Hepatocyte (in vitro differentiated cells): Measurements from ENCODE around the gene NPY2R.

Experiments
- EZH2 ChIP-seq: fragments of 200-600 bp; sonication (generic); IDR thresholded peaks from 2 replicates; pipeline ENCODE4 v1.6.1; 2016; ENCODE audit warnings: antibody characterized with exemption, mild to moderate bottlenecking, borderline replicate concordance
- EZH2phosphoT487 ChIP-seq: fragments of 200-600 bp; sonication (generic); IDR thresholded peaks from one replicate; pipeline ENCODE4 v1.6.1; 2018; ENCODE audit warnings: antibody characterized with exemption, mild to moderate bottlenecking, low read depth, moderate library complexity; ENCODE audit not compliant: unreplicated experiment, severe bottlenecking
- TF ChIP-seq, protein P1 (sequence below): fragments of 200-600 bp; sonication (generic); IDR thresholded peaks from 2 replicates; pipeline ENCODE4 v1.5.1; 2016; ENCODE audit warnings: antibody characterized with exemption, mild to moderate bottlenecking; ENCODE audit not compliant: poor library complexity

- TF ChIP-seq, protein P1, sequence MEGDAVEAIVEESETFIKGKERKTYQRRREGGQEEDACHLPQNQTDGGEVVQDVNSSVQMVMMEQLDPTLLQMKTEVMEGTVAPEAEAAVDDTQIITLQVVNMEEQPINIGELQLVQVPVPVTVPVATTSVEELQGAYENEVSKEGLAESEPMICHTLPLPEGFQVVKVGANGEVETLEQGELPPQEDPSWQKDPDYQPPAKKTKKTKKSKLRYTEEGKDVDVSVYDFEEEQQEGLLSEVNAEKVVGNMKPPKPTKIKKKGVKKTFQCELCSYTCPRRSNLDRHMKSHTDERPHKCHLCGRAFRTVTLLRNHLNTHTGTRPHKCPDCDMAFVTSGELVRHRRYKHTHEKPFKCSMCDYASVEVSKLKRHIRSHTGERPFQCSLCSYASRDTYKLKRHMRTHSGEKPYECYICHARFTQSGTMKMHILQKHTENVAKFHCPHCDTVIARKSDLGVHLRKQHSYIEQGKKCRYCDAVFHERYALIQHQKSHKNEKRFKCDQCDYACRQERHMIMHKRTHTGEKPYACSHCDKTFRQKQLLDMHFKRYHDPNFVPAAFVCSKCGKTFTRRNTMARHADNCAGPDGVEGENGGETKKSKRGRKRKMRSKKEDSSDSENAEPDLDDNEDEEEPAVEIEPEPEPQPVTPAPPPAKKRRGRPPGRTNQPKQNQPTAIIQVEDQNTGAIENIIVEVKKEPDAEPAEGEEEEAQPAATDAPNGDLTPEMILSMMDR, result no peak
- no peak for TF ChIP-seq EZH2
- no peak for TF ChIP-seq EZH2phosphoT487
Measured at GRCh38 chr4:155161357-155161756, 47.1 kb upstream of the NPY2R start.
